ENCODE results near the gene SULT1C3.

GRCh38 chr2:108280466-108280865 lies 40.7 kb downstream of the SULT1C3 start:
- TF ChIP-seq GATA2 (IDR thresholded peaks at IDR 0.05; ENCODE audit: low read depth, low read length) (no peak), GATA3 (IDR thresholded peaks at IDR 0.05; ENCODE audit: low read depth, low read length) (no peak)

All from SH-SY5Y (cell line).